ENCODE data around the gene HARS1. TPM values are rescaled to one million over a fixed set of nuclear protein-coding genes. Genes with fewer than 3 reads are reported as not detected.

The HARS1 gene
- total and polyA plus RNA-seq, 2 of the 13 experiments (the other 11 are each of a cell fraction or from before 2014, with no cell fraction given), result 36.9 to 66.2 TPM

- TF ChIP-seq ZBTB7A (CRISPR knock-in tag; IDR thresholded peaks at IDR 0.05) (no peak), ATF7-NPFF (CRISPR knock-in tag; IDR thresholded peaks at IDR 0.05; ENCODE audit: low read depth) (peak; percentile 76), THAP8 (CRISPR knock-in tag; IDR thresholded peaks at IDR 0.05; ENCODE audit: borderline replicate concordance) (0 out of 2 replicates have a peak, but pooled peaks have one; percentile 59), ZNF18 (CRISPR knock-in tag; IDR thresholded peaks at IDR 0.05; ENCODE audit: insufficient replicate concordance) (peak; percentile 82), CREM (IDR thresholded peaks at IDR 0.05) (peak; percentile 70; the same call in 1 of the 2 replicates), CREM (CRISPR knock-in tag; IDR thresholded peaks at IDR 0.05) (no peak), ZNF451 (CRISPR knock-in tag; IDR thresholded peaks at IDR 0.05) (no peak), ZNF670 (CRISPR knock-in tag; IDR thresholded peaks at IDR 0.05; ENCODE audit: borderline replicate concordance) (peak; percentile 82), KAT8 (CRISPR knock-in tag; IDR thresholded peaks at IDR 0.05) (peak; percentile 80), ZNF713 (CRISPR knock-in tag; IDR thresholded peaks at IDR 0.05) (no peak), TAF1 (CRISPR knock-in tag; IDR thresholded peaks at IDR 0.05) (peak; percentile 79), NFRKB (IDR thresholded peaks at IDR 0.05) (no peak; the same call in 1 of the 2 replicates), ISX (CRISPR knock-in tag; conservative IDR thresholded peaks at IDR 0.05) (no peak), ZNF251 (CRISPR knock-in tag; IDR thresholded peaks at IDR 0.05) (no peak), HOXD1 (CRISPR knock-in tag; IDR thresholded peaks at IDR 0.05) (no peak; the same call in 1 of the 2 replicates), ZBTB14 (CRISPR knock-in tag; IDR thresholded peaks at IDR 0.05) (no peak), AFF4 (CRISPR knock-in tag; IDR thresholded peaks at IDR 0.05) (no peak), ZNF414 (CRISPR knock-in tag; IDR thresholded peaks at IDR 0.05) (no peak), ZNF280B (CRISPR knock-in tag; IDR thresholded peaks at IDR 0.05; ENCODE audit: borderline replicate concordance) (peak; percentile 93), ZFAT (CRISPR knock-in tag; conservative IDR thresholded peaks at IDR 0.05) (no peak)
Observed at GRCh38 chr5:140639148-140639981, 51.8 kb downstream of the HARS1 start, which contains the start of gene TMCO6 (continued).
